IPS-NIHi11 (cell line): ENCODE measurements around the gene USHBP1.
"Not testable (repeated sequence)": the region's sequence is repeated elsewhere in the genome, so short reads cannot be mapped to it uniquely, and the experiment has no call there.

ENCODE experiments used
- DNase-seq: peaks from one replicate; pipeline ENCODE4 v3.0.0; 2012; ENCODE audit warnings: mixed read lengths, low spot score

Gene USHBP1

DNA sequence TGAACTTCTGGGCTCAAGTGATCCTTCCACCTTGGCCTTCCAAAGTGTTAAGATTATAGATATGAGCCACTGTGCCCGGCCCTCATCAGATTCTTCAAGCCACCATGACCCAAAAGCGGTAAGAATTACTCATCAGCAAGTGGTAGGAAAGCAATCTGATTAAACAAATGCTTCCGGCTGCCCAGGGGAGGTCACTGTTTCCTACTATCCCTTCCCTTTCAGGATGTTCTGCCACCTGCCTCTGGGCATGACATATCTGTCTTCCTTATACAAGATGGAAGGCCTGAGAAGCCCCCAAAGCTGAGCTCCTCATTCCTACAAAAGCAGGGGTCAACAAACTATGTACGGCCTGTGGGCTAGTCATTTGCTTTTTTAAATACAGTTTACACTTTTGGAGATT is 31.7 kb upstream of the USHBP1 start:
- DNase-seq = no peak

DNA sequence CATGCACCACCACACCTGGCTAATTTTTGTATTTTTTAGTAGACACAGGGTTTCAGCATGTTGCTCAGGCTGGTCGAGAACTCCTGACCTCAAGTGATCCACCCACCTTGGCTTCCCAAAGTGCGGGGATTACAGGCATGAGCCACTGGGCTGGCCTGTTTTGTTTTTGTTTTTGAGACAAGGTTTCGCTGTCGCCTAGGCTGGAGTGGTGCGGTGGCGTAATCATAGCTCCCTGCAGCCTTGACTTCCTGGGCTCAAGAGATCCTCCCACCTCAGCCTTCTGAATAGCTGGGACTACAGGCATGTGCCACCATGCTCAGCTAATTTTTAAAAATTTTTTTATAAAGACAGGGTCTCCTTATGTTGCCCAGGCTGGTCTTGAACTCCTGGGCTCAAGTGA is 31.0 kb upstream of the USHBP1 start:
- not testable (repeated sequence) for DNase-seq

DNA sequence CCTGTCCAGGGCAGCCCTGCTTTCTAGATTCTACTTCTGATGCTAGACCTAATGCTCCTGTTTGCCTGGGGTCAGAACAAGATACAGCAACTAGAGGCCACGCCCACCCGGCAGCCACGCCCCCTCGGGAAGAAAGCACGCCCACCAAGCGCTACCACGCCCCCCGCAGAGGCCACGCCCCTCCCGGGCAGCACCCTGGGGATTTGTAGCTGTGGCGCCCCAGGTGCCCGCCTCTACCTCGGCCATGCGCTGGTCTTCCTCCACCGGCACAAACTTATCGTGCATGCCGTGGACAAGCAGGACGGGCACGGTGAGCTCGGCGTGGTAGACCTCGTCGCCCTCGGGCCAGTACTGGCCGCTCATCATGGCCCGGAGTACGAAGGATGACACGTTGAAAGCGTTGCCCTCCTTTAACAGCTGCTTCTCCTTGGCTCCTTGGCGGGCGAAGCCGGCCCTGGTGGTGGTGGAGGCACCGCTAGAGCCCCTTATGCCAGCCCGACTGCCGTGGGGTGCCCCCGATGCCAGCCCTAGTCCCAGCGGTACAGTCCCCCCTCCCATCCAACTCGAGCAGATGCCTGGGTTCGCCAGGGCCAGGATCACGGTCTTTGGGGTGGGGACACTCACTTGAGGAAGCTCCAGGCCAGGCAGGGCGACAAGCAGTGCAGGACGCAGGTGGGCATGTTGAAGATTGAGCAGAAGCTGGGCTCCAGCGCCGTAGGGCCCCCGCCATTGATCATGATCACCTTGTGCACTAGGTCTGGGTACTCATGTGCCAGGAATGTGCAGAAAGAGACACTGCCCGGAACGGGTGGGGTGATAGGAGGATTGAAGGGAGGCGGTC is 29.7 kb upstream of the USHBP1 start:
- DNase-seq = peak; percentile 91

DNA sequence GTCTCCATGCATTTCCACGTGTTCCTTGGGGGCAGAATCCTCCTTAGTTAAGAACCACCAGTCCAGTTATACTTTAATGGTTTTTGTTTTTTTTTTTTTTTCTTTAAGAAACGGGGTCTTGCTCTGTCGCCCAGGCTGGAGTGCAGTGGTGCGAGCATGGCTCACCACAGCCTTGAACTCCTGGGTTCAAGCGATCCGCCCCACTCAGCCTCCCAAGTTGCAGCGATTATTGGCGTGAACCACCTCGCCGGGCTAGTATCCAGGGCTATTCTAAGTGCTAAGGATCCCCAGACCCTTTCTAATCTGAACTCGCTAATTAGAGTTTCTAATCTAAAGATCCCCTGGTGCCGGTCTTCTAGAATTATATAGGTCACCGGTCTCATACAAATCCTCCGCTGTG is 29.1 kb upstream of the USHBP1 start:
- DNase-seq = no peak

DNA sequence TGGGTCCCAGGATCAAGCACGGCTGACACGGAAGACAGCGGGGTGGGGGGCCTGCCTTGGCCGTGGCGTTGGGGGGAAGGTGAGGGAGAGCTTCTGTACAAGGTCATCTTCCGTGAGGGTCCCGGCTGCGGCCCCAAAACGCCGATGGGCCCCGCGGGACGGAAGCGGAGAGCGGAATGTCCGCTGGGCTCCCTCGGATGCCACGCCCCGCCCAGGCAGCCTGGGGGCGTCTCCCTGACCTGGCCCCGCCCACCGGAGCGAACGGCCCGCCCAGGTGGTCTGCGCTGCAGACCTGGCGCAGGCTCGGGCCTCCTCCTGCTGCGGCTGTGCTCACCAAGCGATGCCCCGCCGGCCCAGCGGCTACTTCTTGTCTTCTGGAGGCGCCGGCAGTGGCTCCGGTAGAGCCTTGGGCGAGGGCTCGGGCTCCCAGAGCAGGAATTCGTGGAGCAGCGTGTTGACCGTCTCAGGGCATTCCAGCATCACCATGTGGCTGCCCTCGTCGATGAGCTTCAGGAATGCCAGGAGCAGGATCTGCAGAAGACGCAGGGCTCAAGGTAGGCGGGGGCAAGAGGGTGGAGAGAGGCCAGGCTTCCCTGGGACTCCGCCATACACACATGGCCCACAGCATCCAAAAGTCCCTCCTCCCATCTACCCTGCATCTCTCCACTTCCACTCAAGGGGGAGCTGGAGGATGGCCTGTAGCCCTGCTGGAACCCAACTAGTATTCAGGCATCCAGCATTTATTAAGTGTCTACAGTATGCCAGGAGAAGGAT is 27.9 kb upstream of the USHBP1 start:
- peak; percentile 97 for DNase-seq

DNA sequence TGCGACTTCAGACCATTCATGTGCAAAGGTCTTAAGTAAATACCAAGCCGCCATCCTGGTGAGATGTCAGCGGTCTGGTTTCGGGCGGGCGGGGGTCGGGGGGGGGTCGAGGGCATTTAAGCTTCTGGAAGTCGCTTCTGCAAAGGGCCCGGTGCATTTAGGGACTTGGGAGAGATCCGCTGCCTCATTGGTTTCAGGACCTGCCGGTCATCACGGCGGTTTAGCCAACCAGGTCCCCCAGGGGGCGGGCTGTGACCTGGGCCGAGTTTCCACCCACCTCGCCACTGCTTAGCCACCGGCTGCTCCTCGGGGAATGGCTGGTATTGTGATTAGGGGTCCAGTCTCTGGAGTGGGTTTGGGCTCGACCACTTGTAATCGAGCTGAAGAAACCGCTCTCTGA is 24.9 kb upstream of the USHBP1 start:
- DNase-seq = peak; percentile 91

DNA sequence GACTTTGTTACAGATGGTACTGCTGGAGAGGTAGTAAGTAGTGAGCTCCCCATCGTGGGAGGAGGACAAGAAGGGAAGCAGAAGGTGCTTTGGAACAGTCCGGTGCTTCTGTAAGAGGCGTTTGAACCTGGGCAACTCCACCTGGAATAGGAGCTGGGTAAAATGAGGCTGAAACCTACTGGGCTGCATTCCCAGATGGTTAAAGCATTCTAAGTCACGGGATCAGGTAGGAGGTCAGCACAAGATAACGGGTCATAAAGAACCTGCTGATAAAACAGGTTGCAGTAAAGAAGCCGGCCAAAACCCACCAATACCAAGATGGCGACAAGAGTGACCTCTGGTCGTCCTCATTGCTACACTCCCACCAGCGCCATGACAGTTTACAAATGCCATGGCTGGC is 22.2 kb upstream of the USHBP1 start:
- DNase-seq = no peak

DNA sequence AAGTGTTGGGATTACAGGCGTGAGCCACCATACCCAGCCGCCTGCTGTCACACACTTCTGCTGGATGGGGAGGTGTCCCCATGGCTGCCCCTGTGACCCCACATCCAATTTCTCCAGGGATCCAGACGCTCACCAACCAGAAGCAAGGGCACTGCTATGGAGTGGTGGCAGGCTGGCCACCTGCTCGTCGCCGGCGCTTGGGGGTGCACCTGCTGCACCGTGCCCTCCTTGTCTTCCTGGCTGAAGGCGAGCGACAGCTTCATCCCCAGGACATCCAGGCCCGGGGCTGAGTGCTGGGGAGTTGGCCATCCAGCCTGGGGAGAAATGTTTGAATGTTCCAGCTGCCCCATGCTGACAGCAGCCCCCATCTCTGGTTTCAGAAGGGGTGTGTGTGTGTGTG is 21.7 kb upstream of the USHBP1 start:
- DNase-seq = no peak

DNA sequence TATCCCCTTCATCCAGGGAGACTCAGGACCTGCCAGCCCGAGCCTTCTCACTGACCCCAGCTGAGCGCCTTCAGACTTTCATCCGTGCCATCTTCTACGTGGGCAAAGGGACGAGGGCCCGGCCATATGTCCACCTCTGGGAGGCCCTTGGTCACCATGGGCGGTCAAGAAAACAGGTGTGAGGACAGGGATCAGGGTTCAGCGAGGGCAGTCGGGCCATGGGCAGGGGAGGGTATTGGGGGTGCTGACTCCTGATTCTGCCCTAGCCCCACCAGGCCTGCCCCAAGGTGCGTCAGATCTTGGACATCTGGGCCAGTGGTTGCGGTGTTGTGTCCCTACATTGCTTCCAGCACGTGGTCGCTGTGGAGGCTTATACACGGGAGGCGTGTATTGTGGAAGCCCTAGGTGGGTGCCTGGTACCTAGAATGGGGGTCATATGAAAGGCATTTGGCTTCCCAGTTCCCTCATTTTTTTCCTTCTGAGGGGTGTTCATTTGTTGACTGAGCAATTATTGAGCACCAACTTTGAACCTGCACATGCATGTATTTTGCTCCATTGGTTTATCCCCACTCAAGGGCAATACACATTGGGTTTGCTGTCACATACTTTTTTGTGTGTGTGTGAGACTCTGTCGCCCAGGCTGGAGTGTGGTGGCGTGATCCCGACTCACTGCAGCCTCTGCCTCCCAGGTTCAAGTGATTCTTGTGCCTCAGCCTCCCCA is 21.0 kb upstream of the USHBP1 start:
- no peak for DNase-seq

DNA sequence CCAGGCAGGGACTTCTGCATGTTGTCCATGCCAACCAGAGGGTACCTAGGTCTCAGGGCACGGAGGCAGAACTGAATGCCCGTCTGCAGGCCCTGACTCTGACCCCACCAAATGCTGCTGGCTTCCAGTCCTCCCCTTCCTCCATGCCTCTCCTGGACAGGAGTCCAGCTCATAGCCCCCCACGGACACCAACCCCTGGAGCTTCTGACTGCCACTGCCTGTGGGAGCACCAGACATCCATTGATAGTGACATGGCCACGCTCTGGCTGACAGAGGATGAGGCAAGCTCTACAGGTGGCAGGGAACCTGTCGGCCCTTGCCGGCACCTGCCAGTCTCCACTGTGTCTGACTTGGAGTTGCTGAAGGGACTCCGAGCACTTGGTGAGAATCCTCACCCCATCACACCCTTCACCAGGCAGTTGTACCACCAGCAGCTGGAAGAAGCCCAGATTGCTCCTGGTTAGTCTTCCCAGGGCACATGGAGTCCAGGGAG is 19.0 kb upstream of the USHBP1 start:
- DNase-seq = no peak

DNA sequence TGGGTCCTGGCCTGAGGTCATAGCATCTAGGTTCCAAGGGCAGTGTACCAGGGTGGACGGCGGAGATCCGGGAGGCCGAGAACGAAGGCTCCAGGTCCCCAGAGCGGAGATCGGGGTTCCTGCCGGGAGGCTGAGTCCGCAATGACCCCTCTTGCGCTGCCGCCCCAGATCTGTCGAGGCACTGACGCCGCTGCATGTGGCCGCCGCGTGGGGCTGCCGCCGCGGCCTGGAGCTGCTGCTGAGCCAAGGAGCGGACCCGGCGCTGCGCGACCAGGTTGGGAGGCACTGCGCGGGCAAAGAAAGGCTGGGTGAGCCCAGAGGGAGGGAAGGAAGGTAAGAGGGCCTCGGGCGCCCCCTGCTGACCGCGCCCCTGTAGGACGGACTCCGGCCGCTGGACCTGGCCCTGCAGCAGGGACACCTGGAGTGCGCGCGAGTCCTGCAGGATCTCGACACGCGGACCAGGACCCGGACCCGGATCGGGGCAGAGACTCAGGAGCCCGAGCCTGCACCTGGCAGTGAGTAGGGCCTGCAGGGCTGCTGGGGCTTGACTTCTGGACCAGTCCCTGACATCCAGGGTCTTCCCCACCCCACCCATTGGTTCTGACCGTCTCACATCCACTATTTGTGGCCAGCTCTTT is 18.1 kb upstream of the USHBP1 start:
- DNase-seq = peak; percentile 94

DNA sequence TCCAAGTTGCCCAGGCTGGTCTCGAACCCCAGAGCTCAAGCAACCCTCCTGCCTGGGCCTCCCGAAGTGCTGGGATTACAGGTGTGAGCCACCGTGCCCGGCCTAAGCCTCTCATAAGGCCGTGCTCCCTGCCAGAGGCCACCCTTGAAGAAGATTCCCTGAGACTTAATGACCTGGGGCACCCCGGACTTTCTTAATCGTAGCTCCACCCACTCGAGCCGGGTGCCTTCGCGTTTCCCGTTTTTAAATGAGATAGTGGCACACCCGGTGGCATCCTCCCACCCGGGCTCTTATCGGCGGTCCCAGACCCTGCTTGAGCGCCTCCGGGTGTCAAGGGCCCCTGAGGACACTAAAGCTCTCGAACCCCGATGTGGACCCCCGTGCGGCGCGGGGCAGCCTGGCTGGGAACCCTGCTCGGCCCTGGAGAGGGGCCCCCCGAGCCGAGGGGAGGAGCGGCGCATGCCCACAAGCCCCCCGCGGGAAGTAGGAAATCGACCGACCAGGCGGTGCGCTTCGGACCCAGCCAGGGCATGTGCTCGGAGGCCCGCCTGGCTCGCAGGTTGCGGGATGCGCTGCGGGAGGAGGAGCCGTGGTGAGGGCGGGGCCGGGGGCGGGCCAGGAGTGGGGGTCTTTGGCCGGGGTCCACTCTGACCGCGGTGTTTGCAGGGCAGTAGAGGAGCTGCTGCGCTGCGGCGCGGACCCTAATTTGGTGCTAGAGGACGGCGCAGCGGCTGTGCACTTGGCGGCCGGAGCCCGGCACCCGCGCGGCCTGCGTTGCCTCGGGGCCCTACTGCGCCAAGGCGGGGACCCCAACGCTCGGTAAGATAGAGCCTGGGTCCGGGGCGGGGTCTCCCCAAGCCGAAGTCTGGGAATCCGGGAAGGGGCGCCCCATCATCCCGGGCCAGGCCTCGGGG is 17.1 kb upstream of the USHBP1 start, which contains the start of gene ANKLE1:
Gene ANKLE1 (plus strand): TSS at position 511 of the 914 bp plus-strand sequence. CDS start 20 bp downstream, at position 531.
- peak; percentile 84 for DNase-seq

DNA sequence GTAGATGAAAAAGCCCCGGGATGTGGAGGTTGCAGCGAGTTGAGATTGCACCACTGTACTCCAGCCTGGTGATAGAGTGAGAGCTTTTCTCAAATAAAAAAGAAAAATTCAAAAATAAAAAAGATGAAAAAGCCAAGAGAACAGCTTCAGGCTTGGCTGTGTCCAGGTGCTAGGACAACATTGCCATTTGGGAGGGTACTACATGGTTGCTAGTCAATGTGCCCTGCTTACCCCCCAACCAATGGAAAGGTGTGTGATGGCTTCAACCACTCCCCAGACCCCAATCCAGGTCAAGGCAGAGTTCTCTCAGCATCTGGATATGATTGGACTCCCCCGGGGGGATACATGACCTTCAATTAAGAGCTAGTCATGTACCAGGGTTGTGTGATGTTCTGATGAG is 14.9 kb upstream of the USHBP1 start:
- no peak for DNase-seq

DNA sequence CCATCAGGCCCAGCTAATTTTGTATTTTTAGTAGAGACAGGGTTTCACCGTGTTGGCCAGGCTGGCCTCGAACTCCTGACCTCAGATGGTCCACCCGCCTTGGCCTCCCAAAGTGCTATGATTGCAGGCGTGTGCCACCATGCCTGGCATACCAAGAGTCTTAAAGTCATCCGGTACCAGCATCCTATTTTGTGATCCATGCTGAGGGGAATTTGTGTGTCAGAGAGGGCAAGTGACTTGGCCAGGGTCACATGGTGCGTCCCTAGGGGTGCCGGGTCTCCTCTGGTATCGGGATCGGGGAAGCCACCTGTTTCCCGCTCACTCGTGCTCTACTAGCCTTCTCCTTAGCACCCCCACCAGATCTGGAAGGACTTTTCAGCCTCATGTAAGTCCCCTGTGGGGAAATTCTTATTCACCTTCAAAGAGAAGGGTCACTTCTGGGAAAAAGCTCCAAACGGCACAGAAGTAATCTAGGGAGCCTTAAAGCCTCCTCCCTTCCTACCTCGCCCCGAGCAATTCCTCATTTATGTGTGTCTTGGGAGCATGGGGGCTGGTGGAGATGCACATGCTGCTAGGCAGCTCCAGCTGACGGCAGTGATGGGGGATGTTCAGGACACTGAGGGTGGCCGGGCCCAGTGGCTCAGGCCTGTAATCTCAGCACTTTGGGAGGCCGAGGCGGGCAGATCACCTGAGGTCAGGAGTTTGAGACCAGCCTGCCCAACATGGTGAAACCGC is 11.1 kb upstream of the USHBP1 start:
- no peak for DNase-seq

DNA sequence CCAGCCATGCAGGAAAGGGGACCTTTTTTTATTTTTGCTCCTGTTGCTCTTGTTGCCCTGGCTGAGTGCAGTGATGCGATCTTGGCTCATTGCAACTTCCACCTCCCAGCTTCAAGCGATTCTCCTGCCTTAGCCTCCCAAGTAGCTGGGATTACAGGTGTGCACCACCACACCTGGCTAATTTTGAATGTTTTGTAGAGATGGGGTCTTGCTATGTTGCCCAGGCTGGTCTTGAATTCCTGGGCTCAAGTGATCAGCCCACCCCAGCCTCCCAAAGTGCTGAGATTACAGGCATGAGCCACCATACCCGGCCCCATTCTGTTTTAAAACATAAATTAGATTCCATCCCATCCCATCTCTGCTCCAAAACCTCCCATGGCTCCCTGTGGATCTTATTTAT is 10.3 kb upstream of the USHBP1 start:
- not testable (repeated sequence) for DNase-seq

DNA sequence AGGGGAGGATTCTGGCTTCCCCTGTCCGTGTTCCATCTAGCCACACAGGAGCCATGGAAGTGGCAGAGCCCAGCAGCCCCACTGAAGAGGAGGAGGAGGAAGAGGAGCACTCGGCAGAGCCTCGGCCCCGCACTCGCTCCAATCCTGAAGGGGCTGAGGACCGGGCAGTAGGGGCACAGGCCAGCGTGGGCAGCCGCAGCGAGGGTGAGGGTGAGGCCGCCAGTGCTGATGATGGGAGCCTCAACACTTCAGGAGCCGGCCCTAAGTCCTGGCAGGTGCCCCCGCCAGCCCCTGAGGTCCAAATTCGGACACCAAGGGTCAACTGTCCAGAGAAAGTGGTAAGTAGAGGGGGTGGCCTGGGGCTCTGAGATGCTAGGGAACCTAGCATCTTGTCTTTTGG is 4.2 kb upstream of the USHBP1 start:
- DNase-seq = no peak

DNA sequence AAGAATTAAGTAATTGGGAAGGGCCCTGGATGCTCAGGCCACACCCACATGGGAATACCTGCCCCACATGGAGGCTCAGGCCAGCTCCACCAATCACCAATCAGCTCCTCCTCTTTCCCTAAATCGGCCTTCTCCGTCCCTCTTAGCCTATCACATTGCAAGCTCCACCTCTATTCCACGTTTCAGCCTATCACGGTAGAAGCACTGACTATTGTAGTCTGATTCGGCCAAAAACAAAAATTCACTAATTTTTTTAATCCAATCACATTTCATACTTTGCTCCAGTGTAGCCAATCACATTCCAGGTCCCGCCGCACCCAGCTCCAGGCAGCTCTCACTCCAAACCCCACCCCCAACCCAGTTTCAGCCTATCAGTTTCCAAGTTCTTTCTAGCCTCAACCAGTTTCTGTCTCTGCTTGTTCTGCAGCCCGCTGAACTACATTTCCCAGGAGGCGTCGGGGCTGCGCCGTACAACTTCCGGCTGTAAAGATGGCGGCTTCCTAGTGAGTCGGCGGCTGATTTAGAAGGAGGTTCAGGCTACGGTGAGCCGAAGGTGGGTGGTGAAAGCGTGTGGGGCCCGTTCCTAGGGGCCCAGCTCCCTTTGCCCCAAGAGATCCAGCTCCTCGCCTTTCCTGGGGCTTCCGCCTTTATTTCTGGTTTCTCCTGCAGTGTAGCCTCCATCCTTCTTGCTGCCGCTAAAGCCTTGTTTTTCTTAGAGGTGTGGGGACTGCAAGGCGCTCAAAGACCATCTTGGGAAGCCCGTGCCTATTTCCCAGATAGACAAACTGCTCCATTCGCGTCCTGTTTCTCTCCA is 2.6 kb upstream of the USHBP1 start, which contains the start of gene BABAM1:
Gene BABAM1 (plus strand): TSS at position 469 of the 814 bp plus-strand sequence. CDS start 1,364 bp downstream, outside the sequence.
- peak; percentile 97 for DNase-seq

DNA sequence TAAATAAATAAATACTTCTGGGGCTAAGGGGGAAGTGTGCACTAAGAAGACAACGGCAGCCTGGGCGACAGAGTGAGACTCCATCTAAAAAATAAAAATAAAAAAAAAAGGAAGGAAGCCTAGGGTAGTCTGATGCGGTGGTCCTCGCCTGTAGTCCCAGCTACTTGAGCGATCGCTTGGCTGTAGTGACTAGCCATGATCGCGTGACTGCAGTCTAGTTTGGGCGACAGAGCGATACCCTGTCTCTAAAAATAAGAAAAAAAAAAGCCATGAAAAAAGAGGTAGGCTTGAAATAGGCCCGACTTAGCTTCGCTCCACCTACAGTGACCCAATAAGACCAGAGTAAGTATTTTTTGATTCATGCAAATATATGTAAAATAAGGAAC is 2.0 kb upstream of the USHBP1 start:
- no peak for DNase-seq

DNA sequence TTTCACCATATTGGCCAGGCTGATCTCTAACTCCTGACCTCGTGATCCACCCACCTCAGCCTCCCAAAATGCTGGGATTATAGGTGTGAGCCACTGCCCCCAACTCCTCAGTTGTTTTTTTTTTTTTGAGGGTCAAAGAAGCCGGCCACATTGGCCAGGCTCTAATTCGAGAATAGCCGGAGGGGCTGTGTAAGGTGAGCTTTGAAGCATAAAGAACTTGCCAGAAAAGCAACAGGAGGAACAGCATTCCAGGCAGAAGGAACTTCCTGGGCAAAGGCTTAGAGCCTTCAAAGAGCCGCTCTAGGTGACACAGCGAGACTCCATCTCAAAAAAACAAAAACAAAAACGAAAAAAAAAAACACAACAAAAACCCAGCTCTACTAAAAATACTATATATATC is 1.5 kb upstream of the USHBP1 start:
- DNase-seq = no peak
